GM06990 (cell line): Measurements from ENCODE around the gene UBQLNL.

ENCODE experiments used
- DNase-seq: peaks from one replicate; pipeline ENCODE4 v3.0.0-alpha.2; 2011; ENCODE audit not compliant: insufficient read length; ENCODE audit errors: extremely low read depth
- H3K27me3 ChIP-seq: replicated peaks from 2 replicates; pipeline ENCODE4 v1.6.0; 2011; ENCODE audit warnings: low read length; ENCODE audit not compliant: control insufficient read depth, insufficient read depth
- H3K36me3 ChIP-seq: 2 replicates; pipeline ENCODE4 v1.5.1; 2011; ENCODE audit warnings: low read length; ENCODE audit not compliant: control insufficient read depth, insufficient read depth
- H3K4me3 ChIP-seq: replicated peaks from 2 replicates; pipeline ENCODE4 v1.5.1; 2011; ENCODE audit warnings: low read depth, mild to moderate bottlenecking, control low read depth, low read length
- TF ChIP-seq, protein P1 (sequence below): IDR thresholded peaks from 2 replicates; pipeline ENCODE4 v1.5.1; 2011; ENCODE audit warnings: low read length, control low read depth, mild to moderate bottlenecking, inconsistent platforms; ENCODE audit not compliant: insufficient read depth, poor library complexity, severe bottlenecking

UBQLNL gene, protein sequence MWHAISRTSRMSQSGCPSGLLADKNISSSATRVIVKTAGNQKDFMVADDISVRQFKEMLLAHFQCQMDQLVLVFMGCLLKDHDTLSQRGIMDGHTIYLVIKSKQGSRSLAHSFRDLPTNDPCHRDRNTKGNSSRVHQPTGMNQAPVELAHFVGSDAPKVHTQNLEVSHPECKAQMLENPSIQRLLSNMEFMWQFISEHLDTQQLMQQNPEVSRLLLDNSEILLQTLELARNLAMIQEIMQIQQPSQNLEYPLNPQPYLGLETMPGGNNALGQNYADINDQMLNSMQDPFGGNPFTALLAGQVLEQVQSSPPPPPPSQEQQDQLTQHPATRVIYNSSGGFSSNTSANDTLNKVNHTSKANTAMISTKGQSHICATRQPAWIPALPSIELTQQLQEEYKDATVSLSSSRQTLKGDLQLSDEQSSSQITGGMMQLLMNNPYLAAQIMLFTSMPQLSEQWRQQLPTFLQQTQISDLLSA

DNA sequence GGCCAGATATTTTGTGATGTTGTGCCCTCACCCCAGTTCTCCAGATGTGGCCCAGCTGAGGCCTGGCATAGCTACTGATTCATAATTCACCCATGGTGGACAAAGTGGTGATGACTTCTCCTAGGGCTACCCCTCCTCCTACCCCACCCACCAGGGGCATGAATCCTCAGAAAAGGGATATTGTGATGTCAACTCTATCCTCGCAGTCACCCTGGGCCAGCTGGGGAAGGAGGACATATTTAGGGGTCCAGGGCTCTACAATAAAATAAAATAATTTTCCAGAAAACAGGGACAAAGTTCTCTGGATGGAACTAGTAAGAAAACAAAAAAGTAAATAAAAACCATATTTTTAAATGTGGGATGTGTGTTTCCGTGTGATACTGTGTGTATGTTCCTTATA is at the start of gene UBQLNL:
TSS of gene UBQLNL (minus strand) at position 101 of the 400 bp plus-strand sequence. CDS start 258 bp downstream, outside the sequence.
- no peak for DNase-seq
- Histone ChIP-seq H3K27me3 (no peaks in the 10 kb centered on the region), H3K4me3 (no peak within 1 kb of the TSS), H3K36me3 (no peaks in the 10 kb centered on the region)
- TF ChIP-seq, protein P1, sequence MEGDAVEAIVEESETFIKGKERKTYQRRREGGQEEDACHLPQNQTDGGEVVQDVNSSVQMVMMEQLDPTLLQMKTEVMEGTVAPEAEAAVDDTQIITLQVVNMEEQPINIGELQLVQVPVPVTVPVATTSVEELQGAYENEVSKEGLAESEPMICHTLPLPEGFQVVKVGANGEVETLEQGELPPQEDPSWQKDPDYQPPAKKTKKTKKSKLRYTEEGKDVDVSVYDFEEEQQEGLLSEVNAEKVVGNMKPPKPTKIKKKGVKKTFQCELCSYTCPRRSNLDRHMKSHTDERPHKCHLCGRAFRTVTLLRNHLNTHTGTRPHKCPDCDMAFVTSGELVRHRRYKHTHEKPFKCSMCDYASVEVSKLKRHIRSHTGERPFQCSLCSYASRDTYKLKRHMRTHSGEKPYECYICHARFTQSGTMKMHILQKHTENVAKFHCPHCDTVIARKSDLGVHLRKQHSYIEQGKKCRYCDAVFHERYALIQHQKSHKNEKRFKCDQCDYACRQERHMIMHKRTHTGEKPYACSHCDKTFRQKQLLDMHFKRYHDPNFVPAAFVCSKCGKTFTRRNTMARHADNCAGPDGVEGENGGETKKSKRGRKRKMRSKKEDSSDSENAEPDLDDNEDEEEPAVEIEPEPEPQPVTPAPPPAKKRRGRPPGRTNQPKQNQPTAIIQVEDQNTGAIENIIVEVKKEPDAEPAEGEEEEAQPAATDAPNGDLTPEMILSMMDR, result no peak

DNA sequence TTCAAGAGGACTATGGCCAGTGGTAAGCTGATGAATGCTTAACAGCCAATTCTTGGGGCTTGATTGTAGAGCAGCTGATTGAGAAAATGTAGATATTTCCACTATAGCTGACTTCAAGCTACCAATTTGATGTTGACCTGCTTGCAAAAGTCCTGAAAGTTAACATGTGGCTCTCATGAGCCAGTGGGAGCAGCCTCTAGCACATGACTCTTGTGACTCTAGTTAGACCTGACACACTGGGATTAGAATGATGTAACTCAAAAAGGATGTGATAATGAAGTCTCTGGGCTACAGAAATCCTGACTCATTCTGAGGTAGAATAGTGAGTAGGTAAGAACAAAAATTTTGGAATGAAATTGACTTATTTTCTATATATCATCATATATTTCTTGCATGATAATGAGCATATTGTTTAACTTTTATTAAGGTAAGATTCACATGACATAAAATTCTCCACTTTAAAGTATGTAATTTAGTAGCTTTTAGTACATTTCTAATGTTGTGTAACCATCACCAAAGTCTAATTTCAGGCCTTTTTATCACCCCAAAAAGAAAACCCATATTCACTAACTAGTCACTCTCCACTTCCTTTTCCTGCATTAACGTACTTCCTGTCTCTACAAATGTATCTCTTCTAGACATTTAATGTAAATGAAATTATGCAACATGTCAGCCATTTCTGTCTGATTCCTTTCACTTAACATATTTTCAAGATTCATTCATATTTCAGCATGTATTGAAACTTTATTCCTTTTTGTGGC is 47.9 kb upstream of the UBQLNL start:
- Histone ChIP-seq H3K4me3 (no peak overlapping the region), H3K27me3 (no peaks in the 10 kb centered on the region), H3K36me3 (no peaks in the 10 kb centered on the region)
- no peak for DNase-seq
- TF ChIP-seq, protein P1, result no peak

DNA sequence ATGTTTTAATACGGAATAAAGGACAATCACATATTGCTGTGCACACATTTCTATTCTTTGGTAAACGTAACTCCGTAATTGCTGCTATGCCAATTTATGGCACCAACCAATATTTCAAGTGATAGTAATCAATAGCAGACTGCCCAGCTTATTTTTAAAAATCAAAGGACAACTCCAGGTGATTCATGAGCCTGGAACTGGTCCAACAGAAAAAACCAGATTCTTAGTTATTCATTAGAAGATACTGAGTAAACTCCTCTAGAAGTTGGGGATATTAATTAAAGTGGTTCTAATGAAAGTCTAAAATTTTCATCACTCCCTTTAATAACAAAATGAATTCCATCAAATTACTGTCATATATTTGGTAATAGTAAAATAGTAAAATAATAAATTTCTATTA is 41.3 kb upstream of the UBQLNL start:
- no peaks in the 10 kb centered on the region for H3K36me3 ChIP-seq
- no peak overlapping the region for H3K4me3 ChIP-seq
- no peak for DNase-seq
- TF ChIP-seq, protein P1, result no peak
- no peaks in the 10 kb centered on the region for H3K27me3 ChIP-seq

DNA sequence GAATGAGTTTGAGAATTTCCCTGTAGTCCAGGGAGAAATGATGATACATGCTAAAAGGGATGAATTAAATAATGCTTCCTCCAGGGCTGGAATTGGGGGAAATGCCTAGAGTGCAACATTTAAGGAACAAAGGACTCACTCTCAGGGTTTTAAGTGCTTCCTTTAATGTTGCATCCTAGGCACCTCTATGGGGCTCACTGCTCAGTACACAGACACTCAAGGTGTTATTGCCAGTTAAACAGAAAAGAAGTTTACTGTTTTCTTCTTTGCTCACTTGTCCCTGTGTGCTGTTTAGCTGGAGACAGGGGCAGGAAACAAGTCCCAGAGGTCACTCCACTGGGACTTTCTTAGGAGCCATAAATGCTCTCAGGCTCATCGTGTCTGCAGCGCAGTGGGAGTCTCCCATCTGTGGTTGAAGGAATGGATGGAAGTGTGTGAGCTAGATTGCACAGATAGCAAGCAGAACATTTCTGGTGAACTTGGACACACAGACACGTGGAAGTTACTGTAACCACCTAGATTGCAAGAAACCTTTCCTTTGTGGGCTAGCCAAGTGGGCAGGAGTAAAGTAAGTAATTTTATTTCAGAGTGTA is 40.2 kb upstream of the UBQLNL start:
- DNase-seq, result no peak
- Histone ChIP-seq H3K27me3 (no peaks in the 10 kb centered on the region), H3K4me3 (no peak overlapping the region), H3K36me3 (no peaks in the 10 kb centered on the region)
- TF ChIP-seq, protein P1, result no peak

DNA sequence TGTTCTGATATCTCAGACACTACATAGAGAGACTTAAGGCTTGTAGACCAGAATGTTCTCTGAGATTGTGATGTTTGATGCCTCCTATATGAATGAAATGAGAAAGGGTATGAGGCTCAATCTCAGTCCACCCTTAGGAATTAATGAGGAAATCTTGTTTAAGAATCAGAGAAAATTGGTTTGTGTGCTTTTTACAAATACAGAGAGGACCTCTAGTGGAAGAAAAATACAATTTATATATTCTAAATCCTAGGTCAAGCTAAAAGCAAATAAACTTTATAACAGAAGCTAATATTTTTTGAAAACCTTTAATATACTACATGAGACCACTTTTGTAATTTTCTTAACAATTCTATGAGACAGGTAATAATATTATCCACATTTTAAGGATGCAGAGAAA is 36.8 kb upstream of the UBQLNL start:
- Histone ChIP-seq H3K27me3 (no peaks in the 10 kb centered on the region), H3K4me3 (no peak overlapping the region), H3K36me3 (no peaks in the 10 kb centered on the region)
- TF ChIP-seq, protein P1, result peak; percentile 17
- no peak for DNase-seq
